Measurements from ENCODE around the gene VAPB.

The VAPB gene

GRCh38 chr20:58457083-58457695 lies 68.2 kb downstream of the VAPB start:
- TF ChIP-seq POU6F1 (CRISPR knock-in tag; IDR thresholded peaks at IDR 0.05; ENCODE audit: borderline replicate concordance, low read depth) (no peak), ZFP30 (CRISPR knock-in tag; IDR thresholded peaks at IDR 0.05) (no peak), ZFP3 (CRISPR knock-in tag; IDR thresholded peaks at IDR 0.05) (0 out of 2 replicates have a peak, but pooled peaks have one; percentile 51), SNAI2 (CRISPR knock-in tag; IDR thresholded peaks at IDR 0.05) (peak; percentile 42; the same call in 1 of the 2 replicates)
- peak; percentile 72 for ATAC-seq

- ATAC-seq = no peak; the same call in 2 of the 3 replicates
- no peak for TF ChIP-seq ZNF70 (CRISPR knock-in tag; IDR thresholded peaks at IDR 0.05)
- TF ChIP-seq TOX (CRISPR knock-in tag; IDR thresholded peaks at IDR 0.05; ENCODE audit: borderline replicate concordance) = no peak
- TF ChIP-seq CSRNP3 (CRISPR knock-in tag; IDR thresholded peaks at IDR 0.05) = no peak
- TF ChIP-seq ZFP3 (CRISPR knock-in tag; IDR thresholded peaks at IDR 0.05) = no peak
- no peak for TF ChIP-seq ARNTL (CRISPR knock-in tag; IDR thresholded peaks at IDR 0.05; ENCODE audit: borderline replicate concordance, low read depth)
- TF ChIP-seq ZNF565 (CRISPR knock-in tag; conservative IDR thresholded peaks at IDR 0.05; ENCODE audit: low read depth) = no peak
- TF ChIP-seq CSDC2 (CRISPR knock-in tag; IDR thresholded peaks at IDR 0.05) = no peak
- TF ChIP-seq POU6F1 (CRISPR knock-in tag; IDR thresholded peaks at IDR 0.05; ENCODE audit: borderline replicate concordance, low read depth) = no peak
- no peak for TF ChIP-seq RARB (CRISPR knock-in tag; IDR thresholded peaks at IDR 0.05)
- no peak for TF ChIP-seq BACH2 (CRISPR knock-in tag; IDR thresholded peaks at IDR 0.05; ENCODE audit: borderline replicate concordance)
- no peak for TF ChIP-seq ZNF8 (CRISPR knock-in tag; IDR thresholded peaks at IDR 0.05)
- TF ChIP-seq TSHZ2 (CRISPR knock-in tag; IDR thresholded peaks at IDR 0.05) = no peak
- no peak for TF ChIP-seq ESRRG (CRISPR knock-in tag; IDR thresholded peaks at IDR 0.05)
- TF ChIP-seq ZFP30 (CRISPR knock-in tag; IDR thresholded peaks at IDR 0.05) = no peak
- no peak for TF ChIP-seq ZC3H10 (CRISPR knock-in tag; IDR thresholded peaks at IDR 0.05)
These were observed 69.5 kb downstream of the VAPB start for GRCh38 chr20:58458342-58459057.

- TF ChIP-seq PATZ1 (CRISPR knock-in tag; IDR thresholded peaks at IDR 0.05; ENCODE audit: borderline replicate concordance) (no peak), ISL1 (CRISPR knock-in tag; IDR thresholded peaks at IDR 0.05) (no peak), CSDC2 (CRISPR knock-in tag; IDR thresholded peaks at IDR 0.05) (no peak)
- no peak for ATAC-seq
These were observed 70.2 kb downstream of the VAPB start for GRCh38 chr20:58459058-58459750.
